ENCODE data around the gene PPP2CA.

DNA sequence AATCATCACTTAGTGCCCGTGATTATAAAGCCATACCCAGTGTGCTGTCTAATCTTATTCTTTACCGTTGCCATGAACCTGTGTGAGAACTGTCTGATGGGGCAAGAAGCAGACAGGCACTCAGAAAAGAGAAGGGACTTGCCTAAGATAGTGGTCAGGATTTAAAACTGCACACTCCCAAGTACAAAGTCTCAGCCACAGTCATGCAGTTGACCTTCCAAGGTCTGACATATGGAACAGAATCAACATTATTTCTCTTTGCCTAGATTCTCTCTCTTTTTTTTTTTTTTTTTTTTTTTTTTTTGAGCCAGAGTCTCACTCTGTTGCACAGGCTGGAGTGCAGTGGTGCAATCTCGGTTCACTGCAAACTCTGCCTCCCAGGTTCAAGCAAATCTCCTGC lies 1.9 kb upstream of the PPP2CA start:
- TF ChIP-seq, protein P1, sequence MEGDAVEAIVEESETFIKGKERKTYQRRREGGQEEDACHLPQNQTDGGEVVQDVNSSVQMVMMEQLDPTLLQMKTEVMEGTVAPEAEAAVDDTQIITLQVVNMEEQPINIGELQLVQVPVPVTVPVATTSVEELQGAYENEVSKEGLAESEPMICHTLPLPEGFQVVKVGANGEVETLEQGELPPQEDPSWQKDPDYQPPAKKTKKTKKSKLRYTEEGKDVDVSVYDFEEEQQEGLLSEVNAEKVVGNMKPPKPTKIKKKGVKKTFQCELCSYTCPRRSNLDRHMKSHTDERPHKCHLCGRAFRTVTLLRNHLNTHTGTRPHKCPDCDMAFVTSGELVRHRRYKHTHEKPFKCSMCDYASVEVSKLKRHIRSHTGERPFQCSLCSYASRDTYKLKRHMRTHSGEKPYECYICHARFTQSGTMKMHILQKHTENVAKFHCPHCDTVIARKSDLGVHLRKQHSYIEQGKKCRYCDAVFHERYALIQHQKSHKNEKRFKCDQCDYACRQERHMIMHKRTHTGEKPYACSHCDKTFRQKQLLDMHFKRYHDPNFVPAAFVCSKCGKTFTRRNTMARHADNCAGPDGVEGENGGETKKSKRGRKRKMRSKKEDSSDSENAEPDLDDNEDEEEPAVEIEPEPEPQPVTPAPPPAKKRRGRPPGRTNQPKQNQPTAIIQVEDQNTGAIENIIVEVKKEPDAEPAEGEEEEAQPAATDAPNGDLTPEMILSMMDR (conservative IDR thresholded peaks at IDR 0.05) = no peak
- no peak for TF ChIP-seq ZFX (IDR thresholded peaks at IDR 0.05)
